Heart left ventricle (tissue), 13 donors: ENCODE results near the gene SLC2A4RG.

Source experiments
- POLR2A ChIP-seq, 2 donors: fragments of 450-650 bp; IDR thresholded peaks; one replicate each; pipeline ENCODE4 v1.6.1; 2017; ENCODE audit warnings: antibody characterized with exemption in 2 of 2, mild to moderate bottlenecking in 2 of 2, moderate library complexity in 2 of 2
- TF ChIP-seq, protein P1 (sequence below), 12 donors: fragments of 200-600 bp; sonication (generic) in 4 of 12; IDR thresholded peaks; one replicate each; pipeline versions ENCODE4 v1.5.0 to v1.8.0; 2018 to 2022; ENCODE audit warnings: antibody characterized with exemption in 12 of 12, mild to moderate bottlenecking in 5 of 12
- donor health status: ischemic (EF 13 %, LVEDD 7.1; RV severe dilation, severe dysfunction).
- donor health status: DM: no; HTN: yes; CAD: no.
- donor health status: DM: no; HTN: no; CAD: no.
- donor health status: ischemic (EF 25% LVEDD 6.9; RV normal size, moderate dysfunction).
- donor health status: ischemic (EF 25% LVEDD 5.7; RV mildly dilated, moderate dysfunction).
- donor health status: ischemic (EF 35%, LVEDD 5.7; RV mildly dilated, moderate dysfunction).
- donor health status: nonischemic (EF 11% LVEDD 7.7; RV severe dilation, severe dysfunction).
- donor health status: DM: yes; HTN: yes; CAD: no.
- donor health status: PGD.
- donor health status: ischemic (EF 29% LVEDD 5.4; RV normal size, mild dysfunction).
- donor health status: nonischemic (EF 23%, LVEDD 6.1; RV moderate dilation, normal function).

DNA sequence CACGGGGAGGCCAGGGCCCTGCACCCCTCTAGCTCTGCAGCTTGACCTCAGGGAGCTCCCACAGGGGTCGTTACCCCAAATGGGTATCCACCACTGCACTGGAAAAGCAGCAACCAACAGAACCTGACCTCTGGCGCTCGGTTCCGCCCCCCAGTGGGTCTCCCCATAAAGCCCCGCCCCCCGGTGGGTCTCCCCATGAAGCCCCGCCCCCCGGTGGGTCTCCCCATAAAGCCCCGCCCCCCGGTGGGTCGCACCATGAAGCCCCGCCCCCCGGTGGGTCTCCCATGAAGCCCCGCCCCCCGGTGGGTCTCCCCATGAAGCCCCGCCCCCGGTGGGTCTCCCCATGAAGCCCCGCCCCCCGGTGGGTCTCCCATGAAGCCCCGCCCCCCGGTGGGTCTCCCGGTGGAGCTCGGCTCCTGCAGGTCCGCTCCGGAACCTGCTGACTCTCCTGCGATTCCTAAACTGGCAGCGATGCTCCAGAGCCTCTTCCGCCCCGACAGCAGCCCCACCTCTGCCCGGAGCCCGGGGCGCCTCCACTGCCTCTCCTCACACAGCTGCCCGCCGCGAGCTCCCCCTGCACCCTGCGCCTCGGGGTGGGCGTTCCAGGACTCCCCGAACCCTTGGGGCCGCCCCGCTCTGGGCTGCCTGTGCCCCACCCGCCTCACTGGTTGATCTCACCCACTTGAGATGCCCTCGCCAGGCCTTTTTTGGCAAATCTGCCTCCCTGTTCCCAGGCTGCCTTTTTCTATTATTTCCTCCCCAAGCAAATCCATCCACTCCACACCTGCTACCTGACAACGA, 12.1 kb downstream of the SLC2A4RG start:
- TF ChIP-seq, protein P1, sequence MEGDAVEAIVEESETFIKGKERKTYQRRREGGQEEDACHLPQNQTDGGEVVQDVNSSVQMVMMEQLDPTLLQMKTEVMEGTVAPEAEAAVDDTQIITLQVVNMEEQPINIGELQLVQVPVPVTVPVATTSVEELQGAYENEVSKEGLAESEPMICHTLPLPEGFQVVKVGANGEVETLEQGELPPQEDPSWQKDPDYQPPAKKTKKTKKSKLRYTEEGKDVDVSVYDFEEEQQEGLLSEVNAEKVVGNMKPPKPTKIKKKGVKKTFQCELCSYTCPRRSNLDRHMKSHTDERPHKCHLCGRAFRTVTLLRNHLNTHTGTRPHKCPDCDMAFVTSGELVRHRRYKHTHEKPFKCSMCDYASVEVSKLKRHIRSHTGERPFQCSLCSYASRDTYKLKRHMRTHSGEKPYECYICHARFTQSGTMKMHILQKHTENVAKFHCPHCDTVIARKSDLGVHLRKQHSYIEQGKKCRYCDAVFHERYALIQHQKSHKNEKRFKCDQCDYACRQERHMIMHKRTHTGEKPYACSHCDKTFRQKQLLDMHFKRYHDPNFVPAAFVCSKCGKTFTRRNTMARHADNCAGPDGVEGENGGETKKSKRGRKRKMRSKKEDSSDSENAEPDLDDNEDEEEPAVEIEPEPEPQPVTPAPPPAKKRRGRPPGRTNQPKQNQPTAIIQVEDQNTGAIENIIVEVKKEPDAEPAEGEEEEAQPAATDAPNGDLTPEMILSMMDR (IDR thresholded peaks at IDR 0.05): no peak
- no peak for TF ChIP-seq POLR2A (IDR thresholded peaks at IDR 0.05)
